Adrenal gland (tissue), 5 donors: ENCODE measurements around the gene RPS6KC1.

Source experiments
- POLR2A ChIP-seq, 2 donors: fragments of 450-650 bp; IDR thresholded peaks; one replicate each; pipeline ENCODE4 v1.6.1; 2017; ENCODE audit warnings: antibody characterized with exemption in 2 of 2, mild to moderate bottlenecking in 2 of 2, moderate library complexity in 1 of 2
- TF ChIP-seq, protein P1 (sequence below), 6 experiments: fragments of 450-650 bp in 4 of 6; fragments of 200-600 bp in 2 of 6; sonication (generic) in 1 of 6; IDR thresholded peaks; 1 replicate in 5 of 6; 2 replicates in 1 of 6; pipeline versions ENCODE4 v1.5.1 to v1.8.0; 2016 to 2021; ENCODE audit warnings: antibody characterized with exemption in 6 of 6, mild to moderate bottlenecking in 2 of 6, moderate library complexity in 1 of 6
- donor health status: DM: no; HTN: no; CAD: no.

DNA sequence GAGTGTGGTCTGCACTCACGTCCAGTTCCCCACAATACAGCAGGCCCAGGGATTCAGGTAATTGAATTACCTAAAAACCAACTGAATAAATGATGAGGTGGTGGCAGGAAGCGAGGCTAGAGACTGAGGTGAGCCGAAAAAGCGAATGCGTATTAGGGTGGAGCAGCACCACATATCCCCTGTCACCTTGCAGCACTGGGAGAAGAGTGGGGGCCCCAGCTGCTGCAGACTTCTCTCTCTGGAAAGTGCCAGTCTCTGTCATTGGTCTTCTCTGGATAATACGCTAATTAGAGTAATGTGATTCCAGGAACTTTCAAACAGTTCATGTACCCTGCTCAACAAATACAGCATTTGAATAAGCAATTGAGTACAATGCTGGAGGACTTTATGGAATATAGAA lies 199.0 kb downstream of the RPS6KC1 start:
- no peak for TF ChIP-seq POLR2A (IDR thresholded peaks at IDR 0.05)
- TF ChIP-seq, protein P1, sequence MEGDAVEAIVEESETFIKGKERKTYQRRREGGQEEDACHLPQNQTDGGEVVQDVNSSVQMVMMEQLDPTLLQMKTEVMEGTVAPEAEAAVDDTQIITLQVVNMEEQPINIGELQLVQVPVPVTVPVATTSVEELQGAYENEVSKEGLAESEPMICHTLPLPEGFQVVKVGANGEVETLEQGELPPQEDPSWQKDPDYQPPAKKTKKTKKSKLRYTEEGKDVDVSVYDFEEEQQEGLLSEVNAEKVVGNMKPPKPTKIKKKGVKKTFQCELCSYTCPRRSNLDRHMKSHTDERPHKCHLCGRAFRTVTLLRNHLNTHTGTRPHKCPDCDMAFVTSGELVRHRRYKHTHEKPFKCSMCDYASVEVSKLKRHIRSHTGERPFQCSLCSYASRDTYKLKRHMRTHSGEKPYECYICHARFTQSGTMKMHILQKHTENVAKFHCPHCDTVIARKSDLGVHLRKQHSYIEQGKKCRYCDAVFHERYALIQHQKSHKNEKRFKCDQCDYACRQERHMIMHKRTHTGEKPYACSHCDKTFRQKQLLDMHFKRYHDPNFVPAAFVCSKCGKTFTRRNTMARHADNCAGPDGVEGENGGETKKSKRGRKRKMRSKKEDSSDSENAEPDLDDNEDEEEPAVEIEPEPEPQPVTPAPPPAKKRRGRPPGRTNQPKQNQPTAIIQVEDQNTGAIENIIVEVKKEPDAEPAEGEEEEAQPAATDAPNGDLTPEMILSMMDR (IDR thresholded peaks at IDR 0.05) = no peak
